Progenitor cell of endocrine pancreas (in vitro differentiated cells): ENCODE results near the gene CMC1. TPM values are rescaled to one million over a fixed set of nuclear protein-coding genes. Genes with fewer than 3 reads are reported as not detected.

Experiments used
- DNase-seq: peaks from one replicate; pipeline ENCODE4 v3.0.0; 2021; ENCODE audit warnings: low spot score; ENCODE audit not compliant: unreplicated experiment
- H3K27ac Mint-ChIP-seq: 2 replicates; pipeline ENCODE4 v1.8.0; 2021; ENCODE audit warnings: mild to moderate bottlenecking, moderate library complexity, mixed read lengths
- H3K27me3 Mint-ChIP-seq: 2 replicates; pipeline ENCODE4 v1.8.0; 2021; ENCODE audit warnings: mixed read lengths
- H3K36me3 Mint-ChIP-seq: 2 replicates; pipeline ENCODE4 v1.8.0; 2022; ENCODE audit warnings: mixed read lengths; ENCODE audit not compliant: insufficient read depth
- H3K4me1 Mint-ChIP-seq: 2 replicates; pipeline ENCODE4 v1.8.0; 2021; ENCODE audit warnings: low read depth, mixed read lengths
- H3K4me3 Mint-ChIP-seq: 2 replicates; pipeline ENCODE4 v1.8.0; 2021; ENCODE audit warnings: low read depth, mild to moderate bottlenecking, moderate library complexity, mixed read lengths
- H3K9me3 Mint-ChIP-seq: 2 replicates; pipeline ENCODE4 v1.8.0; 2021; ENCODE audit warnings: low read depth, mixed read lengths
- total RNA-seq: library from RNA; stranded (reverse); gene quantifications from 2 replicates; pipeline ENCODE4 v1.2.1, GENCODE V29; 2021
- TF ChIP-seq, protein P1 (sequence below): fragments of 200-600 bp; sonication (generic); IDR thresholded peaks from one replicate; pipeline ENCODE4 v1.5.0; 2021; ENCODE audit warnings: antibody characterized with exemption, mild to moderate bottlenecking; ENCODE audit not compliant: unreplicated experiment

CMC1 gene
- total RNA-seq, 1 donor from 2014 or later = 16.2 TPM

DNA sequence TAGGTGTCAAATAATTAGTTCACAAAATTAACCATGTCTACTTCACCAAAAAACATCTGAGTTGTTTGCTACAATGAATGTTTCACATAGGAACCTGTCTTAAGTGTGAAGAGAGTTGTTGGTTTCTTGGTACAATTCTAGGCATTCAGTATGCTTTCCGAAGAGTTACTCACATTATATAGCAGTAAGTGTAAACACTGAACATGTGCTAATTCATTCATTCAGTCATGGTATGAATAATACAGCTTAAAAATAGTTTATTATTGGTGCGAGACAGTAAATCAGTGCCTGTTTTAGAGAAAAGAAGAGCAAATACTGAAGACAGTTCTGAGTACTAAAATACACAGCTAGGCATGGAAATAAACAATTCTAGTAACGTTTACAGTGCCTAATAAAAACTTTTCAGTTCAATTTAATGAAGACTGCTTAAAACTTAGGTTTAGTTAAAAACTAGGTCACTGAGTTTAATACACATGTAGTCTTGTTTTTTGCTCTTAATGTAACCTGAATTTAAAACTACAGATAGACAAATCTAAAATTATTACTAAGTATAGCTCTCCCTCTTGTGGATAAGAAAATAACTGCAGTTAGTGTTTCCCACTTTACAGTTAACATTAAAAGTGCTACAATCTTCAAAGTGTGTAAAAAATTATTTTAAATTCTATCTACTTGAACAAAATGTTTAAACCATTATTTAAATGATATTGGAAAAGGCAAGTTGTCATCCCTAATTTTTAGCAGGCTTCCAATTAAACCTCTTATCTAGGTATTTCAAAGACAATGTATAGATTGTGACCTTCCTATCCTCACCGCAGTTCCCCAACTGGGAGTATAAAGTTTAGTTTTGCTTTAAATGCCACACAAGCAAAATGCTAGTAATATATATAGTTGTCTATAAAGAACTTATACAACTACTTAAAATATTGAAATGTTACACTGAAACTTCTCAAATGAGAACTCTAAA lies 87.1 kb downstream of the CMC1 start:
- Mint-ChIP-seq H3K36me3 (peaks cover 1% of the 10 kb centered on the region), H3K9me3 (no peaks in the 10 kb centered on the region), H3K4me3 (no peak overlapping the region), H3K4me1 (no peaks in the 10 kb centered on the region), H3K27ac (no peak overlapping the region), H3K27me3 (no peaks in the 10 kb centered on the region)
- TF ChIP-seq, protein P1, sequence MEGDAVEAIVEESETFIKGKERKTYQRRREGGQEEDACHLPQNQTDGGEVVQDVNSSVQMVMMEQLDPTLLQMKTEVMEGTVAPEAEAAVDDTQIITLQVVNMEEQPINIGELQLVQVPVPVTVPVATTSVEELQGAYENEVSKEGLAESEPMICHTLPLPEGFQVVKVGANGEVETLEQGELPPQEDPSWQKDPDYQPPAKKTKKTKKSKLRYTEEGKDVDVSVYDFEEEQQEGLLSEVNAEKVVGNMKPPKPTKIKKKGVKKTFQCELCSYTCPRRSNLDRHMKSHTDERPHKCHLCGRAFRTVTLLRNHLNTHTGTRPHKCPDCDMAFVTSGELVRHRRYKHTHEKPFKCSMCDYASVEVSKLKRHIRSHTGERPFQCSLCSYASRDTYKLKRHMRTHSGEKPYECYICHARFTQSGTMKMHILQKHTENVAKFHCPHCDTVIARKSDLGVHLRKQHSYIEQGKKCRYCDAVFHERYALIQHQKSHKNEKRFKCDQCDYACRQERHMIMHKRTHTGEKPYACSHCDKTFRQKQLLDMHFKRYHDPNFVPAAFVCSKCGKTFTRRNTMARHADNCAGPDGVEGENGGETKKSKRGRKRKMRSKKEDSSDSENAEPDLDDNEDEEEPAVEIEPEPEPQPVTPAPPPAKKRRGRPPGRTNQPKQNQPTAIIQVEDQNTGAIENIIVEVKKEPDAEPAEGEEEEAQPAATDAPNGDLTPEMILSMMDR = peak; percentile 87
- no peak for DNase-seq

DNA sequence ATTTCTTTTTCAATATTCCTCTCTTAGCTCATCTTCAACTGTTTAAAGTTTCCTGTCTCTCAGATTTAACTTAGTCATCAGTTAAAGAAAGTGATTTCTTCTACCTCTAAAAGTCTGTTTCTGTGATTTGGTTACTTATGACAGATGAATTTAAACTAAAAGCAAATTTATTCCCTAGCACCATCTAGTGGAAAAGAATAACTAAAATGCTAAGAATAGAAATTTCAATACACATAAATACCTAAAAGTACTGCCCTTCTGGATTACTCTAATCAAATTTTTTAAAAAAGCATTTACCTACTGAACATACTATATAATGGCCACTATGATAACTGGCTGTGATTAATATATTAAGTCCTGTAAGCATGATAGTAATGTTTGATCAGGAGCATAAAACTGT lies 93.1 kb downstream of the CMC1 start:
- TF ChIP-seq, protein P1 = peak; percentile 17
- Mint-ChIP-seq H3K36me3 (peaks cover 3% of the 10 kb centered on the region), H3K27me3 (no peaks in the 10 kb centered on the region), H3K27ac (no peak overlapping the region), H3K4me1 (no peaks in the 10 kb centered on the region), H3K4me3 (no peak overlapping the region), H3K9me3 (no peaks in the 10 kb centered on the region)
- no peak for DNase-seq

DNA sequence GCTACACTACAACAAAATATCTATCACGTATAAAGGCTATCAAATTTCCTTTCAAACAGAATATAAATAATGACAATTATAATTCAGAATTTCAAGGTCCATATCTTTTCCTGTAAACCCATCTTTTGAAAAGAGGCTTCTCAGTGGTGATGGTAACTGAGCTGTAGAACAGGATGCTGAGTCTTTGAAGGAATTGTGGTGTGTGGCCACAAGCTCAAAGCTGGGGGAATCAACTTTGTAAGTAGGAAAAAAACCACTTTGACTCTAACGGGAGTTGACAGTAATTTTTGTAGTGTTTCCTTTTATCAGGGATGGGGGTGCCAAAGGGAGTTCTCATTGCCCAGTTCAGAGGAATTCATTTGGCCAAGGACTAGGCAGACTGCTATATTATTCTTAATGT lies 93.8 kb downstream of the CMC1 start:
- Mint-ChIP-seq H3K4me3 (no peak overlapping the region), H3K9me3 (no peaks in the 10 kb centered on the region), H3K27me3 (no peaks in the 10 kb centered on the region), H3K36me3 (peaks cover 3% of the 10 kb centered on the region), H3K4me1 (no peaks in the 10 kb centered on the region), H3K27ac (no peak overlapping the region)
- TF ChIP-seq, protein P1 = no peak
- DNase-seq = no peak

DNA sequence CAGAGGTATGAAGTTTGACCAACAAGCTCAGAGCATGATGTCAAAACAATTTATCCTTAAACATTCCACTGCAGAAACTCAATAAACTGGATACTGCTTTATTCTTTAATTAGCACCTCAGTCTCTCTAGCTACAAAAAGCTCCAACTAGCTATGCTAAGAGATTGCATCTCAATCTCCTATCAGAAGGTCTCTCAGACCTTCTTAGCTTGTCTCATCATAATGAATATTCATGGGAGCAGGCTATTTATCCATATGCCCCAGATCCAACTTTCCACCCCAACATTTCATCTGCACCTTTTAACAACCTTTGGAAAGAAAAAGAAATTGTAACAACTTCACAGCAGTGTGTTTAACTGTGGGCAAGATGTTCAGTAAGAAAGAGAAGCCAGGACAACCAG lies 95.8 kb downstream of the CMC1 start:
- TF ChIP-seq, protein P1 = no peak
- no peak for DNase-seq
- Mint-ChIP-seq H3K4me1 (no peaks in the 10 kb centered on the region), H3K9me3 (no peaks in the 10 kb centered on the region), H3K27ac (no peak overlapping the region), H3K36me3 (peaks cover 3% of the 10 kb centered on the region), H3K4me3 (no peak overlapping the region), H3K27me3 (no peaks in the 10 kb centered on the region)

DNA sequence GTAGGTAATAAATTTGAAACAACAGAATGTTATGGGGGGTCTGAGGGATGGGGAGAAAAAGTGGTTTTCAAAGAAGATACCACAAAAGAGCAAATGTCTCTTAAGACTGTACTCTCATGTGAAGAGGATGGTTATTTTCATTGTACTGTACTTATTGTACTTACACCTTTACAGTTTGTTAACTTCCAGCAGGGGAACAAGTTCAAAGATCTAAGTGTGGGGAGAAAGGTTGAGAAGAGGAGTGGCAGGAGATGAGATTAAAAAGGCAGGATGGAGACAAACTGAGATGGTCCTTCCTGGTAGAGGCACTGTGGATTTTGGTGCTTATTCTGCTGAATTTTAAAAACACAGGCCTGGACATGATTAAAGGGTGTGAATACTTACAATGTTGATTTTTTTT lies 101.7 kb downstream of the CMC1 start:
- Mint-ChIP-seq H3K4me1 (peaks cover 25% of the 10 kb centered on the region), H3K9me3 (no peaks in the 10 kb centered on the region), H3K36me3 (no peaks in the 10 kb centered on the region), H3K27ac (no peak overlapping the region), H3K4me3 (no peak overlapping the region), H3K27me3 (no peaks in the 10 kb centered on the region)
- TF ChIP-seq, protein P1 = no peak
- DNase-seq = no peak
